ENCODE measurements around the gene PWWP2B. TPM values are rescaled to one million over a fixed set of nuclear protein-coding genes. Genes with fewer than 3 reads are reported as not detected.
"Not testable (repeated sequence)": the region's sequence is repeated elsewhere in the genome, so short reads cannot be mapped to it uniquely, and the experiment has no call there.

Gene PWWP2B
- total RNA-seq, 4 donors from 2014 or later: 45.9 to 129 (median 61.2) TPM

GRCh38 chr10:132433671-132434340, 36.8 kb downstream of the PWWP2B start:
- Histone ChIP-seq H3K27me3 (no peaks in the 10 kb centered on the region), H3K27ac (no peak overlapping the region), H3K9me3 (no peaks in the 10 kb centered on the region), H3K4me3 (no peak overlapping the region), H3K36me3 (no peaks in the 10 kb centered on the region), H3K4me1 (peaks cover 8 to 10% (median 9%) of the 10 kb centered on the region in 4 donors)
- no peak for DNase-seq
- intact Hi-C loops (cut with DNase I; ENCODE audit: low total_unique reads): no loop called here
- WGBS, 2 donors (ENCODE audit: low coverage in 1 of 2): 97% methylated on average over 11 of the region's 21 CpGs; no CpG with 5 or more reads in 1 of the 2 donors
- in situ Hi-C loops (cut with MboI; ENCODE audit: low pct_ligation_motif_present in 1 of 4, low pct_unique_long_range_greater_than_20kb in 1 of 4, low sequenced_read_pairs in 3 of 4): no loop called here
- TF ChIP-seq EP300 (IDR thresholded peaks at IDR 0.05; ENCODE audit: low read depth) (no peak), POLR2A (IDR thresholded peaks at IDR 0.05) (no peak), POLR2AphosphoS5 (IDR thresholded peaks at IDR 0.05) (no peak)
- TF ChIP-seq, protein P1, sequence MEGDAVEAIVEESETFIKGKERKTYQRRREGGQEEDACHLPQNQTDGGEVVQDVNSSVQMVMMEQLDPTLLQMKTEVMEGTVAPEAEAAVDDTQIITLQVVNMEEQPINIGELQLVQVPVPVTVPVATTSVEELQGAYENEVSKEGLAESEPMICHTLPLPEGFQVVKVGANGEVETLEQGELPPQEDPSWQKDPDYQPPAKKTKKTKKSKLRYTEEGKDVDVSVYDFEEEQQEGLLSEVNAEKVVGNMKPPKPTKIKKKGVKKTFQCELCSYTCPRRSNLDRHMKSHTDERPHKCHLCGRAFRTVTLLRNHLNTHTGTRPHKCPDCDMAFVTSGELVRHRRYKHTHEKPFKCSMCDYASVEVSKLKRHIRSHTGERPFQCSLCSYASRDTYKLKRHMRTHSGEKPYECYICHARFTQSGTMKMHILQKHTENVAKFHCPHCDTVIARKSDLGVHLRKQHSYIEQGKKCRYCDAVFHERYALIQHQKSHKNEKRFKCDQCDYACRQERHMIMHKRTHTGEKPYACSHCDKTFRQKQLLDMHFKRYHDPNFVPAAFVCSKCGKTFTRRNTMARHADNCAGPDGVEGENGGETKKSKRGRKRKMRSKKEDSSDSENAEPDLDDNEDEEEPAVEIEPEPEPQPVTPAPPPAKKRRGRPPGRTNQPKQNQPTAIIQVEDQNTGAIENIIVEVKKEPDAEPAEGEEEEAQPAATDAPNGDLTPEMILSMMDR (IDR thresholded peaks at IDR 0.05): no peak

DNA sequence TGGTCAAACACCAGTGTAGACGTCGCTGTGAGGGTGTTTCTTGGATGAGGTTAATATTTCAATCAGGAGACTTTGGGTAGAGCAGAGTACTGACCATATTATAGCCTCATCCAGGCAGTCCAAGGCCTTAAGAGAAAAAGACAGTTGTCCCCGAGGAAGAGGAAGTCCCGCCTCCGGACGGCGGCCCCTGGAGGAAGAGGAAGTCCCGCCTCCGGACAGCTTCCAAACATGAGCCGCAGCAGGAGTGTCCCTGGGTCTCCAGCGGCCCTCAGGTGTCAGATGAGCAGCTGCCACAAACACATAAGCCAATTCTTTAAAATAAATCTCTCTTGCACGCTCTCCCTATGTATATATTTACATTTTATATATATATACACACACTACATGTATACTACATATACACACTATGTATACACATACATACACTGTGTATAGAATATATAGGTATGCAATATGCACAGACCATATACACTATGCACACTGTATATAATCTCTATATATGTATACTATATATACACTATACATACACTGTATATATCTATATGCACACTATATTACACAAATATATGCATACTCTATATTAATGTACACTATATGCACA, 37.5 kb downstream of the PWWP2B start:
- intact Hi-C loops (cut with DNase I; ENCODE audit: low total_unique reads): no loop called here
- no peaks in the 10 kb centered on the region for H3K27me3 ChIP-seq

GRCh38 chr10:132435320-132435719, 38.3 kb downstream of the PWWP2B start:
- WGBS, 2 donors (ENCODE audit: low coverage in 1 of 2): 90 to 94% methylated on average over 5 of the region's 5 CpGs
- H3K4me3 ChIP-seq; H3K27me3 ChIP-seq; H3K9me3 ChIP-seq; in situ Hi-C loops (cut with MboI; ENCODE audit: low pct_ligation_motif_present in 1 of 4, low pct_unique_long_range_greater_than_20kb in 1 of 4, low sequenced_read_pairs in 3 of 4); H3K4me1 ChIP-seq; intact Hi-C loops (cut with DNase I; ENCODE audit: low total_unique reads); DNase-seq; H3K36me3 ChIP-seq; H3K27ac ChIP-seq: not testable (repeated sequence)

More for the DNA sequence above, 37.5 kb downstream of the PWWP2B start:
- H3K27ac ChIP-seq: no peak overlapping the region
- 66 to 93% methylated on average over 3 to 12 of the region's 12 CpGs for WGBS, 2 donors (ENCODE audit: low coverage in 1 of 2)
- no peaks in the 10 kb centered on the region for H3K9me3 ChIP-seq
- H3K36me3 ChIP-seq: no peaks in the 10 kb centered on the region
- TF ChIP-seq, protein P1 (IDR thresholded peaks at IDR 0.05): no peak
- TF ChIP-seq POLR2AphosphoS5 (IDR thresholded peaks at IDR 0.05): no peak
- no peak for TF ChIP-seq POLR2A (IDR thresholded peaks at IDR 0.05)
- no peak for TF ChIP-seq EP300 (IDR thresholded peaks at IDR 0.05; ENCODE audit: low read depth)
- peaks cover 3 to 5% (median 4%) of the 10 kb centered on the region in 4 donors for H3K4me1 ChIP-seq
- no peak for DNase-seq
- H3K4me3 ChIP-seq: no peak overlapping the region
- in situ Hi-C loops (cut with MboI; ENCODE audit: low pct_ligation_motif_present in 1 of 4, low pct_unique_long_range_greater_than_20kb in 1 of 4, low sequenced_read_pairs in 3 of 4): no loop called here

- H3K27me3 ChIP-seq; H3K4me1 ChIP-seq; H3K4me3 ChIP-seq; intact Hi-C loops (cut with DNase I; ENCODE audit: low total_unique reads); in situ Hi-C loops (cut with MboI; ENCODE audit: low pct_ligation_motif_present in 1 of 4, low pct_unique_long_range_greater_than_20kb in 1 of 4, low sequenced_read_pairs in 3 of 4); H3K27ac ChIP-seq; H3K36me3 ChIP-seq; H3K9me3 ChIP-seq; DNase-seq: not testable (repeated sequence)
- WGBS, 2 donors (ENCODE audit: low coverage in 1 of 2): 83% methylated on average over 1 of the region's 3 CpGs; no CpG with 5 or more reads in 1 of the 2 donors
These were observed 39.1 kb downstream of the PWWP2B start for GRCh38 chr10:132436096-132436495.

DNA sequence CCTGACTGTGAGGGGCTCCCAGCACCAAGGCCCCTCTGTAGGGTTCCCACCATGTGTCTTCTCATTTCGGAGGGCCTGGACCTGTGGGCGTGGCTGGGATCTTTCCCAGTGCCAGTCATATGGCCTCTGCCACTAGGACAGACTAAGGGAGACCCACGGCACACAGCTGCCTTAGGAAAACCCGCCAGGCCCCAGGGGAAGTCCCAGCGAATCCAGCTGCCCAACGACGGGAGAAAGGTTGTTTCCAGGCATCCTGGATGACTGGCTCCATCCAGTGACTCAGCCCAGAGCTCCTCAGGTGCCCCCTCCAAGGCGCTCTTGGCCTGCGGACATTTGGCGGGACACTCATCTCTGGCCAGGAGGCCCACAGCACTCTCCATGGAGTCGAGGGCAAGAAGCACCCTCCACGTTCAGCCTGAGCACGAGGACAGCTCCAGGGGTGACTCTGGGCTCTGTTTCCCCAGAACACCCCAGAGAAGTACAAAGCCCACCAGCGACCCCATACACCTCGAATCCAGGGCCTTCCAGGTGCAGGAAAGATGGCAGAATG, 39.9 kb downstream of the PWWP2B start:
- no peak for DNase-seq

More for the DNA sequence above, 39.9 kb downstream of the PWWP2B start:
- 77% methylated on average over 15 of the region's 15 CpGs; no CpG with 5 or more reads in 1 of the 2 donors for WGBS, 2 donors (ENCODE audit: low coverage in 1 of 2)
- H3K9me3 ChIP-seq: no peaks in the 10 kb centered on the region
- no peaks in the 10 kb centered on the region for H3K27me3 ChIP-seq
- H3K4me1 ChIP-seq: no peaks in the 10 kb centered on the region
- H3K36me3 ChIP-seq: no peaks in the 10 kb centered on the region
- H3K4me3 ChIP-seq: no peak overlapping the region
- TF ChIP-seq, protein P1 (IDR thresholded peaks at IDR 0.05): no peak
- TF ChIP-seq POLR2A (IDR thresholded peaks at IDR 0.05) (no peak), EP300 (IDR thresholded peaks at IDR 0.05; ENCODE audit: low read depth) (no peak), POLR2AphosphoS5 (IDR thresholded peaks at IDR 0.05) (no peak)
- in situ Hi-C loops (cut with MboI; ENCODE audit: low pct_ligation_motif_present in 1 of 4, low pct_unique_long_range_greater_than_20kb in 1 of 4, low sequenced_read_pairs in 3 of 4) (no loop called here), intact Hi-C loops (cut with DNase I; ENCODE audit: low total_unique reads) (no loop called here)
- H3K27ac ChIP-seq: no peak overlapping the region
